B cell (primary cell): ENCODE data around the gene CDH12. TPM values are rescaled to one million over a fixed set of nuclear protein-coding genes. Genes with fewer than 3 reads are reported as not detected.

Source experiments
- ATAC-seq: fragments of 200-7000 bp; cut with Tn5 transposase; one replicate; pipeline ENCODE4 v1.10.0; 2021; ENCODE audit warnings: low read depth, mild to moderate bottlenecking, moderate number of reproducible peaks, moderate library complexity
- CTCF ChIA-PET: fragments of 350-600 bp; sonication (Branson Sonifier 250); formaldehyde crosslinking; loops from one replicate; lab custom pipeline; 2021; ENCODE audit warnings: antibody characterized with exemption, inconsistent platforms; lab: Charles Lee
- POLR2A ChIA-PET: fragments of 350-600 bp; sonication (Branson Sonifier 250); formaldehyde crosslinking; loops from one replicate; lab custom pipeline; 2021; ENCODE audit warnings: antibody characterized with exemption; lab: Charles Lee
- DNase-seq: peaks from one replicate; pipeline ENCODE4 v3.0.0; 2013
- H2AFZ ChIP-seq: 2 replicates; pipeline ENCODE4 v1.6.1; 2012; ENCODE audit warnings: mild to moderate bottlenecking, low read depth, low read length; ENCODE audit not compliant: insufficient read depth, poor library complexity, severe bottlenecking
- H3K27ac ChIP-seq, 2 donors: 1 replicate in 1 of 2; 2 replicates in 1 of 2; pipeline ENCODE4 v1.5.1; 2012 to 2013; ENCODE audit warnings: low read length in 2 of 2, mild to moderate bottlenecking in 2 of 2, moderate library complexity in 1 of 2
- H3K27me3 ChIP-seq, 4 experiments: fragments of 200-600 bp in 1 of 4; sonication (generic) in 1 of 4; replicated peaks in 1 of 4; 1 replicate in 2 of 4; 2 replicates in 2 of 4; pipeline versions ENCODE4 v1.6.1 to v1.7.0; 2013 to 2016; ENCODE audit warnings: low read length in 3 of 4, mild to moderate bottlenecking in 2 of 4, mixed read lengths in 1 of 4, moderate library complexity in 1 of 4; ENCODE audit not compliant: insufficient read depth in 4 of 4, control insufficient read depth in 3 of 4; ENCODE audit errors: control extremely low read depth in 1 of 4
- H3K36me3 ChIP-seq, 2 experiments: replicated peaks in 1 of 2; 1 replicate in 1 of 2; 2 replicates in 1 of 2; pipeline versions ENCODE4 v1.6.1 to v1.7.1; 2013; ENCODE audit warnings: low read length in 1 of 2; ENCODE audit not compliant: insufficient read depth in 2 of 2, control insufficient read depth in 1 of 2; ENCODE audit errors: control extremely low read depth in 1 of 2, extremely low read depth in 1 of 2
- H3K4me1 ChIP-seq, 2 donors: fragments of 200-600 bp in 1 of 2; sonication (generic) in 1 of 2; 1 replicate in 1 of 2; 2 replicates in 1 of 2; pipeline versions ENCODE4 v1.5.1 to v1.6.1; 2013 to 2017; ENCODE audit warnings: low read length in 2 of 2; ENCODE audit not compliant: control insufficient read depth in 2 of 2, insufficient read depth in 2 of 2
- H3K4me2 ChIP-seq: replicated peaks from 2 replicates; pipeline ENCODE3; 2012; ENCODE audit warnings: mild to moderate bottlenecking, low read depth, low read length; ENCODE audit not compliant: poor library complexity, severe bottlenecking
- H3K4me3 ChIP-seq, 5 experiments: fragments of 200-600 bp in 1 of 5; sonication (generic) in 1 of 5; 1 replicate in 3 of 5; 2 replicates in 2 of 5; pipeline versions ENCODE4 v1.5.1 to v1.7.0; 2011 to 2016; ENCODE audit warnings: low read length in 4 of 5, mild to moderate bottlenecking in 4 of 5, low read depth in 2 of 5, control low read depth in 1 of 5, moderate library complexity in 1 of 5; ENCODE audit not compliant: insufficient read depth in 1 of 5; ENCODE audit errors: control extremely low read depth in 1 of 5, extremely low read depth in 1 of 5
- H3K79me2 ChIP-seq: fragments of 200-600 bp; sonication (generic); one replicate; pipeline ENCODE4 v1.6.0; 2016; ENCODE audit warnings: low read length; ENCODE audit not compliant: control insufficient read depth, insufficient read depth
- H3K9ac ChIP-seq: fragments of 200-600 bp; sonication (generic); 2 replicates; pipeline ENCODE4 v1.6.1; 2017; ENCODE audit warnings: mild to moderate bottlenecking, low read length, moderate library complexity
- H3K9me3 ChIP-seq, 3 donors: one replicate each; pipeline versions ENCODE4 v1.6.1 to v1.7.1; 2013; ENCODE audit warnings: low read length in 2 of 3; ENCODE audit not compliant: control insufficient read depth in 2 of 3, insufficient read depth in 1 of 3; ENCODE audit errors: control extremely low read depth in 1 of 3
- H4K20me1 ChIP-seq: 2 replicates; pipeline ENCODE4 v1.6.0; 2012; ENCODE audit warnings: mild to moderate bottlenecking, low read length; ENCODE audit not compliant: insufficient read depth, control insufficient read depth, poor library complexity, severe bottlenecking
- H3K27ac Mint-ChIP-seq: one replicate; pipeline ENCODE4 v1.8.0; 2021; ENCODE audit warnings: mixed read lengths
- H3K27me3 Mint-ChIP-seq: one replicate; pipeline ENCODE4 v1.8.0; 2021; ENCODE audit warnings: mixed read lengths
- H3K4me1 Mint-ChIP-seq: one replicate; pipeline ENCODE4 v1.8.0; 2021; ENCODE audit warnings: mixed read lengths
- H3K4me3 Mint-ChIP-seq: one replicate; pipeline ENCODE4 v1.8.0; 2021; ENCODE audit warnings: mixed read lengths
- H3K9me3 Mint-ChIP-seq: one replicate; pipeline ENCODE4 v1.8.0; 2022; ENCODE audit warnings: mixed read lengths; ENCODE audit not compliant: insufficient read depth
- EZH2 ChIP-seq: IDR thresholded peaks from 2 replicates; pipeline ENCODE4 v1.6.1; 2012; ENCODE audit warnings: borderline replicate concordance, low read depth, mild to moderate bottlenecking, moderate library complexity, low read length; ENCODE audit not compliant: insufficient read depth, poor library complexity, severe bottlenecking
- WGBS: methylation state at CpG from one replicate; pipeline ENCODE4 v1.1.5; 2013; ENCODE audit warnings: missing lambda C conversion rate; ENCODE audit not compliant: insufficient coverage; 5-methylcytosine and 5-hydroxymethylcytosine counted together
- intact Hi-C: fragments of 100-400 bp; cut with micrococcal nuclease; formaldehyde crosslinking; loops from one replicate; pipeline ENCODE4 v1.10.0; 2022
- polyA plus RNA-seq: library from polyadenylated mRNA; depleted of rRNA; stranded (reverse); fragments of >200 nt; gene quantifications from 2 replicates; pipeline ENCODE4 v1.2.3, GENCODE V29; 2012
- total RNA-seq, 2 donors: library from RNA; stranded (reverse); fragments of 120-200 nt in 1 of 2; gene quantifications; 1 replicate in 1 of 2; 2 replicates in 1 of 2; pipeline versions ENCODE4 v1.2.3 to v1.2.4, GENCODE V29; 2013 to 2022
- TF ChIP-seq, protein P1 (sequence below): fragments of 200-600 bp; IDR thresholded peaks from one replicate; pipeline ENCODE4 v1.8.0; 2022; ENCODE audit warnings: antibody characterized with exemption, mild to moderate bottlenecking

Gene CDH12
- total and polyA plus RNA-seq, 2 donors (not counting 1 experiment from before 2014, with no cell fraction given) = not detected

DNA sequence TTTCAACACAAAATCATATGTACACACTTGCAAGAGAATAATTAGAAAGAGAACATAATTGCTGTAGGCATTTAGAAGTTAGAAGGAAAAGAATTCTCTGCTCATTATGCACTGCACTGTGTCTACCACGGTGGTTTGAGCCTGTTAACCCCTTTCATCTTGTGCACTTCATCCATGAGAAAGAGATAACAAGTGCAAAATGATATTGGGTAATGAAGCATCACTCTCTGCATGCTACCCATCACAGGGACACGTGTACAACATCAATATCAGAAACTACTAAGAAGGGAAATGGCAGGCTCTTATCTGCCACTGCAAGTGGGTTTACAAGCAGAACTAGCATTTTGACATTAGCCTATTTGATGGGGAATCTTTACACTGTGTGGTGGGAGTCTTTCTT lies 202.6 kb downstream of the CDH12 start:
- H3K27ac Mint-ChIP-seq = no peak overlapping the region
- TF ChIP-seq, protein P1, sequence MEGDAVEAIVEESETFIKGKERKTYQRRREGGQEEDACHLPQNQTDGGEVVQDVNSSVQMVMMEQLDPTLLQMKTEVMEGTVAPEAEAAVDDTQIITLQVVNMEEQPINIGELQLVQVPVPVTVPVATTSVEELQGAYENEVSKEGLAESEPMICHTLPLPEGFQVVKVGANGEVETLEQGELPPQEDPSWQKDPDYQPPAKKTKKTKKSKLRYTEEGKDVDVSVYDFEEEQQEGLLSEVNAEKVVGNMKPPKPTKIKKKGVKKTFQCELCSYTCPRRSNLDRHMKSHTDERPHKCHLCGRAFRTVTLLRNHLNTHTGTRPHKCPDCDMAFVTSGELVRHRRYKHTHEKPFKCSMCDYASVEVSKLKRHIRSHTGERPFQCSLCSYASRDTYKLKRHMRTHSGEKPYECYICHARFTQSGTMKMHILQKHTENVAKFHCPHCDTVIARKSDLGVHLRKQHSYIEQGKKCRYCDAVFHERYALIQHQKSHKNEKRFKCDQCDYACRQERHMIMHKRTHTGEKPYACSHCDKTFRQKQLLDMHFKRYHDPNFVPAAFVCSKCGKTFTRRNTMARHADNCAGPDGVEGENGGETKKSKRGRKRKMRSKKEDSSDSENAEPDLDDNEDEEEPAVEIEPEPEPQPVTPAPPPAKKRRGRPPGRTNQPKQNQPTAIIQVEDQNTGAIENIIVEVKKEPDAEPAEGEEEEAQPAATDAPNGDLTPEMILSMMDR = no peak
- no peak for TF ChIP-seq EZH2
- no peaks in the 10 kb centered on the region for H3K9me3 Mint-ChIP-seq
- Histone ChIP-seq H3K4me3 (no peak overlapping the region), H3K27me3 (no peaks in the 10 kb centered on the region), H2AFZ (no peak overlapping the region), H4K20me1 (no peaks in the 10 kb centered on the region), H3K9ac (no peak overlapping the region), H3K9me3 (no peaks in the 10 kb centered on the region), H3K36me3 (no peaks in the 10 kb centered on the region), H3K4me1 (no peaks in the 10 kb centered on the region), H3K27ac (no peak overlapping the region), H3K79me2 (no peaks in the 10 kb centered on the region), H3K4me2 (no peak overlapping the region)
- H3K4me1 Mint-ChIP-seq = no peaks in the 10 kb centered on the region
- no peaks in the 10 kb centered on the region for H3K27me3 Mint-ChIP-seq
- CTCF ChIA-PET = no interaction called here
- no peak overlapping the region for H3K4me3 Mint-ChIP-seq
- POLR2A ChIA-PET = no interaction called here
- no CpG with 5 or more reads among the region's 2 CpGs for WGBS
- ATAC-seq = no peak
- intact Hi-C loops = no loop called here
- DNase-seq = no peak

DNA sequence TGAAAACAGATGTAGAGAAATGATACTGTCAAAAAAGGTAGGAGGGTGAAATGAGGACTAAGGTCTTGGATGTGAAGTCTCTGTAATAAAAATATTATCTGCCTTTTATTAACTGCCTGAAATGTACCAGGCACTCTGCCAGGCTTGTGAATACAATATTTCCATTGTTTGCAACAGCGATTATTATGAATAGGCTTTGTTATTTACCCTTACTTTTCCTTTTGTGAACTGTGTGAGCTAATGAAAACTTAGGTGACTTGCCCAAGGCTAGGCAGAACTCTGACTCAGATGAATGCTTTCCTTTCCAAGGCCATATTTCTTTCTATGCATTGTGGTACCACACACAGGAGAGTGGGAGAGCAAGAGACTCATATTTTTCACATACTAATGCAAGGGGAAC lies 204.1 kb downstream of the CDH12 start:
- H3K9ac ChIP-seq = no peak overlapping the region
- no peak overlapping the region for H3K4me3 ChIP-seq
- no peaks in the 10 kb centered on the region for H3K79me2 ChIP-seq
- no peaks in the 10 kb centered on the region for H3K27me3 ChIP-seq
- Mint-ChIP-seq H3K4me3 (no peak overlapping the region), H3K4me1 (no peaks in the 10 kb centered on the region), H3K27me3 (no peaks in the 10 kb centered on the region), H3K27ac (no peak overlapping the region), H3K9me3 (no peaks in the 10 kb centered on the region)
- no peaks in the 10 kb centered on the region for H4K20me1 ChIP-seq
- no peaks in the 10 kb centered on the region for H3K36me3 ChIP-seq
- no peak overlapping the region for H3K27ac ChIP-seq
- ChIA-PET POLR2A (no interaction called here), CTCF (no interaction called here)
- no peak overlapping the region for H3K4me2 ChIP-seq
- WGBS = no CpG with 5 or more reads among the region's 1 CpG
- ATAC-seq = no peak
- TF ChIP-seq, protein P1 = no peak
- TF ChIP-seq EZH2 = no peak
- no peaks in the 10 kb centered on the region for H3K9me3 ChIP-seq
- no peak for DNase-seq
- no peak overlapping the region for H2AFZ ChIP-seq
- intact Hi-C loops = no loop called here
- no peaks in the 10 kb centered on the region for H3K4me1 ChIP-seq
